IPS-20b (cell line): ENCODE data around the gene GZMB.
"Not testable (repeated sequence)": the region's sequence is repeated elsewhere in the genome, so short reads cannot be mapped to it uniquely, and the experiment has no call there.

Source experiments
- H3K27ac ChIP-seq: one replicate; pipeline ENCODE4 v1.5.1; 2013; ENCODE audit warnings: low read length
- H3K27me3 ChIP-seq: 2 replicates; pipeline ENCODE4 v1.6.1; 2013; ENCODE audit warnings: mild to moderate bottlenecking, low read length, inconsistent platforms; ENCODE audit not compliant: insufficient read depth
- H3K36me3 ChIP-seq: 2 replicates; pipeline ENCODE4 v1.6.1; 2013; ENCODE audit warnings: low read depth, mild to moderate bottlenecking, inconsistent platforms, low read length, moderate library complexity; ENCODE audit not compliant: insufficient read depth
- H3K4me1 ChIP-seq: 2 replicates; pipeline ENCODE4 v1.6.1; 2013; ENCODE audit warnings: mild to moderate bottlenecking, control low read depth, inconsistent platforms, low read length, moderate library complexity; ENCODE audit not compliant: insufficient read depth
- H3K4me3 ChIP-seq: 2 replicates; pipeline ENCODE4 v1.5.1; 2013; ENCODE audit warnings: mild to moderate bottlenecking, low read length, inconsistent platforms
- H3K9ac ChIP-seq: 2 replicates; pipeline ENCODE4 v1.6.1; 2013; ENCODE audit warnings: low read depth, mild to moderate bottlenecking, inconsistent platforms, low read length, moderate library complexity
- H3K9me3 ChIP-seq: 2 replicates; pipeline ENCODE4 v1.6.1; 2013; ENCODE audit warnings: mild to moderate bottlenecking, low read depth, low read length, inconsistent platforms; ENCODE audit not compliant: insufficient read depth

Gene GZMB

GRCh38 chr14:24595073-24595808, 38.7 kb downstream of the GZMB start:
- Histone ChIP-seq H3K9ac (no peak overlapping the region), H3K4me1 (no peaks in the 10 kb centered on the region), H3K9me3 (peaks cover 10% of the 10 kb centered on the region; the same call in 1 of the 2 replicates), H3K4me3 (no peak overlapping the region), H3K27ac (no peak overlapping the region), H3K36me3 (no peaks in the 10 kb centered on the region), H3K27me3 (no peaks in the 10 kb centered on the region)

GRCh38 chr14:24591004-24591403, 43.0 kb downstream of the GZMB start:
- H3K9me3 ChIP-seq: peaks cover 20% of the 10 kb centered on the region
- not testable (repeated sequence) for H3K4me1 ChIP-seq, H3K9ac ChIP-seq, H3K4me3 ChIP-seq, H3K27me3 ChIP-seq, H3K36me3 ChIP-seq, H3K27ac ChIP-seq

- not testable (repeated sequence) for H3K36me3 ChIP-seq, H3K27ac ChIP-seq, H3K4me3 ChIP-seq, H3K27me3 ChIP-seq, H3K4me1 ChIP-seq, H3K9ac ChIP-seq, H3K9me3 ChIP-seq
Measured at GRCh38 chr14:24584402-24584801, 49.6 kb downstream of the GZMB start.
